Suprapubic skin (tissue), 4 donors: ENCODE data around the gene OR4D1. TPM values are rescaled to one million over a fixed set of nuclear protein-coding genes. Genes with fewer than 3 reads are reported as not detected.
A peak's percentile ranks its signal among the peaks of the same experiment; 100 is the strongest.

Experiments used
- DNase-seq, 2 donors: peaks; one replicate each; pipeline ENCODE4 v3.0.0-alpha.2; 2019; ENCODE audit warnings: low spot score in 2 of 2
- H3K27ac ChIP-seq: fragments of 200-600 bp; sonication (generic); one replicate; pipeline ENCODE4 v1.5.1; 2019
- H3K27me3 ChIP-seq: fragments of 200-600 bp; sonication (generic); one replicate; pipeline ENCODE4 v1.5.1; 2019
- H3K36me3 ChIP-seq: fragments of 200-600 bp; sonication (generic); one replicate; pipeline ENCODE4 v1.5.1; 2019
- H3K4me1 ChIP-seq: fragments of 200-600 bp; sonication (generic); one replicate; pipeline ENCODE4 v1.5.1; 2019
- H3K4me3 ChIP-seq: fragments of 200-600 bp; sonication (generic); one replicate; pipeline ENCODE4 v1.5.1; 2019; ENCODE audit warnings: mild to moderate bottlenecking
- H3K9me3 ChIP-seq: fragments of 200-600 bp; sonication (generic); one replicate; pipeline ENCODE4 v1.5.1; 2019
- EP300 ChIP-seq: sonication (generic); formaldehyde crosslinking; IDR thresholded peaks from one replicate; pipeline ENCODE4 v1.6.1; 2017; ENCODE audit warnings: antibody characterized with exemption
- POLR2A ChIP-seq, 2 donors: fragments of 450-650 bp; IDR thresholded peaks; one replicate each; pipeline ENCODE4 v1.6.1; 2017; ENCODE audit warnings: antibody characterized with exemption in 2 of 2, mild to moderate bottlenecking in 2 of 2, moderate library complexity in 2 of 2
- POLR2AphosphoS5 ChIP-seq, 3 donors: sonication (generic); formaldehyde crosslinking; IDR thresholded peaks; one replicate each; pipeline ENCODE4 v1.6.1; 2017; ENCODE audit warnings: antibody characterized with exemption in 3 of 3
- WGBS: methylation state at CpG from one replicate; pipeline ENCODE4 v1.1.5; 2018; 5-methylcytosine and 5-hydroxymethylcytosine counted together
- total RNA-seq, 4 donors: library from RNA; depleted of rRNA; stranded (reverse); fragments of >200 nt; gene quantifications; one replicate each; pipeline ENCODE4 v1.1.0, GENCODE V29; 2016
- TF ChIP-seq, protein P1 (sequence below), 2 donors: fragments of 200-600 bp in 1 of 2; fragments of 450-650 bp in 1 of 2; sonication (generic) in 1 of 2; IDR thresholded peaks; one replicate each; pipeline ENCODE4 v1.5.1; 2016 to 2019; ENCODE audit warnings: antibody characterized with exemption in 2 of 2, mild to moderate bottlenecking in 1 of 2, moderate library complexity in 1 of 2

Gene OR4D1
- total RNA-seq, 4 donors from 2014 or later: not detected

DNA sequence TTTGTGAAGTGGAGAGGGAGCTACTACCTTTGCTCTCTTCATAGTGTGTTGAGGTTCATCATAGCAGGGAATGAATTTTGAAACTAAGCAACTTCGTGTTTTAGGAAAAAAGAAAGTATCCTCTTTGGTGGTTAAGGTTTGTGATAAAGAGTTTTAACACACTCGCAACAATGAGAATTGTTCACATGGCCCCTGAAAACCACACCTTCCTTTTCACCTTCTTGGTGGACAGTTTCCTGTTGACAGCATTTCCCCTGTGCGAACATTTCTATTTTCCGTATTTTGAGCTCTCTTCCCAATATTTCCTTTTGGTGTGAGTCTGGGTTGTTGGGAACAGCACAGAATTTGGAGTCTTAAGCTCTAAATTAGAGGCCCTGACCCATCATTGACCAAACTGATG lies 22.4 kb downstream of the OR4D1 start:
- no peak overlapping the region for H3K27ac ChIP-seq
- TF ChIP-seq EP300 (no peak), POLR2AphosphoS5 (IDR thresholded peaks at IDR 0.05) (no peak), POLR2A (IDR thresholded peaks at IDR 0.05) (no peak)
- TF ChIP-seq, protein P1, sequence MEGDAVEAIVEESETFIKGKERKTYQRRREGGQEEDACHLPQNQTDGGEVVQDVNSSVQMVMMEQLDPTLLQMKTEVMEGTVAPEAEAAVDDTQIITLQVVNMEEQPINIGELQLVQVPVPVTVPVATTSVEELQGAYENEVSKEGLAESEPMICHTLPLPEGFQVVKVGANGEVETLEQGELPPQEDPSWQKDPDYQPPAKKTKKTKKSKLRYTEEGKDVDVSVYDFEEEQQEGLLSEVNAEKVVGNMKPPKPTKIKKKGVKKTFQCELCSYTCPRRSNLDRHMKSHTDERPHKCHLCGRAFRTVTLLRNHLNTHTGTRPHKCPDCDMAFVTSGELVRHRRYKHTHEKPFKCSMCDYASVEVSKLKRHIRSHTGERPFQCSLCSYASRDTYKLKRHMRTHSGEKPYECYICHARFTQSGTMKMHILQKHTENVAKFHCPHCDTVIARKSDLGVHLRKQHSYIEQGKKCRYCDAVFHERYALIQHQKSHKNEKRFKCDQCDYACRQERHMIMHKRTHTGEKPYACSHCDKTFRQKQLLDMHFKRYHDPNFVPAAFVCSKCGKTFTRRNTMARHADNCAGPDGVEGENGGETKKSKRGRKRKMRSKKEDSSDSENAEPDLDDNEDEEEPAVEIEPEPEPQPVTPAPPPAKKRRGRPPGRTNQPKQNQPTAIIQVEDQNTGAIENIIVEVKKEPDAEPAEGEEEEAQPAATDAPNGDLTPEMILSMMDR (IDR thresholded peaks at IDR 0.05): no peak
- no peak overlapping the region for H3K4me3 ChIP-seq
- H3K4me1 ChIP-seq: no peaks in the 10 kb centered on the region
- no peaks in the 10 kb centered on the region for H3K9me3 ChIP-seq
- WGBS: 62% methylated on average over 4 of the region's 4 CpGs
- H3K27me3 ChIP-seq: peaks cover 21% of the 10 kb centered on the region
- DNase-seq: no peak
- H3K36me3 ChIP-seq: no peaks in the 10 kb centered on the region

DNA sequence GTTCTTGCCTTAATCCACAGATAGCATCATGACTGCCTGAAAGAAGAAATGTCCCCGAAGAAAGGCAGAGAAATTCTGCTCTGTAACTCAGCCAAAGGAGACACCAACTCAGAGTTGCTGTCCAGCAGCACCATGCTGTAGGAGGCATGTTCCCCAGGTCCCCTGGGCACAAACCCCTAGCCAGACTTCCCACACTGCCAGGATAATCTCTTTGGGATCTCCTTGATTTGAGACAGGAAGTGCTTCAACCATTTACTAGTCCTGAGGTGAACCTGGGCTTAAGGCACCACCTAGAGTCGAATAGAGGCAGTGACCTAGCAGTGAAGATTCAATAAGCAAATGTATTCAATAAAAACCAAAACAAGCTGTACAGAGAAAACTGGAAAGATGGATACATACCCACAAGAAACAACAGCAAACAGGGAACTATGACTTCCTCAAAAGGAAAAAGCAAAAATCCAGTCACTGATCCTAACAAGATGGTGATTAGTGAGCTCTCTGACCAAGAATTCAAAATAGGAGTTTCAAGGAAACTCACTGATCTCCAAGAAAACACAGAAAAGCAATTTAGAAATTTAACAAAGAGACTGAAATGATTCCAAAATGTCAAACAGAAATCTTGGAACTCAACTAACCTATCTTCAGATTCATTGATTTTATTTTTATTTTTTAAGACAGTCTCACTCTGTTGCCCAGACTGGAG lies 24.3 kb downstream of the OR4D1 start:
- Histone ChIP-seq H3K4me1 (no peaks in the 10 kb centered on the region), H3K27me3 (peaks cover 8% of the 10 kb centered on the region), H3K36me3 (no peaks in the 10 kb centered on the region), H3K4me3 (no peak overlapping the region), H3K9me3 (no peaks in the 10 kb centered on the region), H3K27ac (no peak overlapping the region)
- no peak for DNase-seq
- TF ChIP-seq, protein P1 (IDR thresholded peaks at IDR 0.05): peak in 1 of 2 donors; percentile 21
- no peak for TF ChIP-seq POLR2A (IDR thresholded peaks at IDR 0.05)
- TF ChIP-seq EP300: no peak
- 30% methylated on average over 2 of the region's 2 CpGs for WGBS

DNA sequence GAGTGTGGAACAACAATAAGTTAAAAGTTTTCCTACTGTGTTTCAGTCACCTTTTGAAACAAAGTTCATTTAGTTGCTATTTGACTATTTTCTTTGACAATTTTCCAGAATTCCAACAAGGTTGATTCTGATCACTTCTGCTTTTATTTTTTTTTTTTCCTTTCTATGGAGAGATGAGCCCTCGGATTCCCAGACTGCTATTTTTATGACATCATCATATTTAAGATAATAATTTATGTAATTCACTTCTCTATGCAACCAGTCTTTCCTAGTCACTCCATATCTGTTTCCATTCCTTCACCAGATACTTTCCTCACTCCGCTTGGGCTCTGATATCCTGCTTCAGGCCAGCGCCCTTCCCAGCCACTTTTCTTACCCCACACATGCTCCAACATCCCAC lies 26.7 kb downstream of the OR4D1 start:
- Histone ChIP-seq H3K4me1 (no peaks in the 10 kb centered on the region), H3K4me3 (no peak overlapping the region), H3K36me3 (no peaks in the 10 kb centered on the region), H3K27me3 (peaks cover 2% of the 10 kb centered on the region), H3K27ac (no peak overlapping the region), H3K9me3 (no peaks in the 10 kb centered on the region)
- 56% methylated on average over 3 of the region's 3 CpGs for WGBS
- no peak for DNase-seq
- TF ChIP-seq POLR2AphosphoS5 (IDR thresholded peaks at IDR 0.05) (no peak), EP300 (no peak), POLR2A (IDR thresholded peaks at IDR 0.05) (no peak)
- TF ChIP-seq, protein P1 (IDR thresholded peaks at IDR 0.05): no peak

DNA sequence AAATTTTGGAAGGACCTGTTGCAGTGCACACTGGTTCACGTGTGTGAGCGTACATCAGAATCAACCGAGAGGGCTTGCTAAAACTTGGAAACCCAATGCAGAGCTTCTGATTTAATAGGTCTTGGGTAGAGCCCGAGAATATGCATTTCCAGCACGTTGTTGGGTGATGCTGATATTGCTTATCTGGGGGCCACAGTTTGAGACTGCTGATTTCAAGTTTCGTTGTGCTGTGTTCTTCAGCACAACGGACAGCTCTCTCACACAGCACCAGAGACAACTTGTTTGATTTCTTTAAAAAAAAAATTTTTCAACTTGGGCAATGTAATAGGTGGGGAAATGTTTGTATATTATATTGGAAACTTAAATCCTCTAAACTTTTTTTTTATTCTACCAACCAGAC lies 28.0 kb downstream of the OR4D1 start:
- peaks cover 2% of the 10 kb centered on the region for H3K27me3 ChIP-seq
- H3K9me3 ChIP-seq: no peaks in the 10 kb centered on the region
- no peak overlapping the region for H3K4me3 ChIP-seq
- DNase-seq: no peak
- no peaks in the 10 kb centered on the region for H3K4me1 ChIP-seq
- no peaks in the 10 kb centered on the region for H3K36me3 ChIP-seq
- TF ChIP-seq POLR2AphosphoS5 (IDR thresholded peaks at IDR 0.05) (no peak), POLR2A (IDR thresholded peaks at IDR 0.05) (no peak)
- WGBS: 40% methylated on average over 7 of the region's 7 CpGs
- no peak overlapping the region for H3K27ac ChIP-seq

DNA sequence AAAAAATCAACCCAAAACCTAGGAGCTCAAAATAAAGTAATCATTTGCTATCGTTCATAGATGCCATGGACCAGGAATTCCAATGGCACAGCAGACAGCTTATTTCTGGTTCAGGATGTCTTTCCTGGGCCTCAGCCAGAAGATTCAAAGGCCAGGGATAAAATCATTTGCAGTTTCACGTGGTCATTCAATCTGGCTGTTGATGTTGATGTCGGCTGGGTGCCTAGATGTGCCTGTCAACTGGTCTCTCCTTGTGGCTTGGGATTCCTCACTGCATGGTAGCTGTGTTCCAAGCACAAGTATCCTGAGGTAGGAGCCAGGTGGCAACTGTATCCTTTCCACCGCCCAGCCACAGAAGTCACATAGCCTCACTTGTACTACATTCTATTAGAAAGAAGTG lies 33.6 kb downstream of the OR4D1 start:
- WGBS: 75% methylated on average over 4 of the region's 4 CpGs
- H3K4me1 ChIP-seq: no peaks in the 10 kb centered on the region
- H3K27me3 ChIP-seq: peaks cover 1% of the 10 kb centered on the region
- TF ChIP-seq POLR2A (IDR thresholded peaks at IDR 0.05): no peak
- TF ChIP-seq, protein P1 (IDR thresholded peaks at IDR 0.05): no peak
- no peak for TF ChIP-seq EP300
- no peak for TF ChIP-seq POLR2AphosphoS5 (IDR thresholded peaks at IDR 0.05)
- no peak overlapping the region for H3K4me3 ChIP-seq
- H3K36me3 ChIP-seq: no peaks in the 10 kb centered on the region
- no peak overlapping the region for H3K27ac ChIP-seq
- DNase-seq: no peak
- H3K9me3 ChIP-seq: no peaks in the 10 kb centered on the region

DNA sequence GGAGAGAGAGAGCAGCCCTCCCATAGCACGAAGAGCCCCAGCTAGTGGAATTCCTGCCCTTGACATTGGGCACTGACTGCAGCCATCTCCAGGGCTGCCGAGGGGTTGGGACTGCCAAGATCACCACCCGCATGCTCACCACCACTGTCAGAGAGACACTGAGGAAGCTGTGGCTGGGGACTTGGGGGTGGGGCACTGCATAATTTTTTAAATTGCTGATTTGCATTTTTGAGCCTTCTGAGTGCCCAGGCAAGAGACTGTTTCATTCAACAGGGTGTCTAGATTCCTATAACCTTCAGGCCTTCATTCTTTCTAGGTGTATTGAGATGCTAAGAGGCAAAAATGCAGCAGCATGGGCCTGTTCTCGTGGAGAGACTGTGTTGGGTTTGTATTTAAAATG lies 35.3 kb downstream of the OR4D1 start:
- Histone ChIP-seq H3K4me1 (no peaks in the 10 kb centered on the region), H3K27me3 (no peaks in the 10 kb centered on the region), H3K9me3 (no peaks in the 10 kb centered on the region), H3K27ac (no peak overlapping the region), H3K36me3 (no peaks in the 10 kb centered on the region), H3K4me3 (no peak overlapping the region)
- WGBS: 90% methylated on average over 4 of the region's 4 CpGs
- no peak for DNase-seq
- TF ChIP-seq POLR2AphosphoS5 (IDR thresholded peaks at IDR 0.05) (no peak), POLR2A (IDR thresholded peaks at IDR 0.05) (no peak), EP300 (no peak)
- TF ChIP-seq, protein P1 (IDR thresholded peaks at IDR 0.05): no peak
